HG03558 (cell line): ENCODE data around the gene UBE2R2.

Source experiments
- ATAC-seq: cut with Tn5 transposase; IDR thresholded peaks from one replicate; pipeline ENCODE4 v1.9.1; 2021; ENCODE audit warnings: moderate number of reproducible peaks; ENCODE audit not compliant: unreplicated experiment; ENCODE audit errors: extremely low read depth

UBE2R2 gene

DNA sequence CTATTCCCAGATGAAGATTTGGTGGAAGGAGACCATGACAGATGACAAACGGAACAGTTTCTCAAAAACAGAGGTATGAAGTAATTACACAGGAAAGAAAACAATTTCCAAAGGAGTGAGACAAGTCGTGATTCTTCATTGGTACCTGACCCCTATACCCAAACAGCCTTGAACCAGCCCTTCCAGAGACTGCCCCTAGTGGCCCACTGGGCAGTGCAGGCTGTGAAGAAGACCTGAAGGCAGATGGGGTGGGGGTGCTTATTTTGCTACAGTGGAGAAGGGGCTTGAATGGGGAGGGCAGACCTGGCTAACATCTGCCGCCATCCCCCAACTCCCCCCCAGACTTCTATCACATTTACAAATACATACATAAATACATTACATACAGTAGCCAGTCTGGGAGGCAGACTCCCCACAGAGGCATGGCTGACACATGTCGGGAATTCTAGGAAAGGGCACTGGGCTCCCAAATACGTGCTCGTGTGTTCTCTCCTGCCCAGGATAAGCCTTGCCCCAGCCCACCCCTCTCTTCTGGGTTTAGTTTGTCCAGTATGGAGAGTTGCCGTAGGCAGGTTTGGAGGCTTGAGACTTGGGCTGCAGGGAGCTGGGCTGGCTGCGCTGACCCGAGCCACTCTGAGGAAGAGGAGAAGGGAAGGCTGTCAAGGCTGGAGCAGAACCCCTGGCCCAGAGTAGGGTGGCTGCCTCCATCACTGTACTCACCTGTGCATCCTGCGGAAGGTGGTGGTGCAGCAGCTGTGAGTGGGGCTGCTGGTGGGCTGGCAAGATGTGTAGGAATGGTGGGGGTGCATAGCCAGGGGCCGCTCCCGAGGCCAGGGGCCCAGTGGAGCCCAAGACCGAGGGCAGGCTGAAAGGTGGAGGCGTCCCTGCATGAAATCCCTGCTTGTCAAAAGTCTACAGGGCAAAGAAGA lies 105.3 kb downstream of the UBE2R2 start:
- ATAC-seq: no peak

DNA sequence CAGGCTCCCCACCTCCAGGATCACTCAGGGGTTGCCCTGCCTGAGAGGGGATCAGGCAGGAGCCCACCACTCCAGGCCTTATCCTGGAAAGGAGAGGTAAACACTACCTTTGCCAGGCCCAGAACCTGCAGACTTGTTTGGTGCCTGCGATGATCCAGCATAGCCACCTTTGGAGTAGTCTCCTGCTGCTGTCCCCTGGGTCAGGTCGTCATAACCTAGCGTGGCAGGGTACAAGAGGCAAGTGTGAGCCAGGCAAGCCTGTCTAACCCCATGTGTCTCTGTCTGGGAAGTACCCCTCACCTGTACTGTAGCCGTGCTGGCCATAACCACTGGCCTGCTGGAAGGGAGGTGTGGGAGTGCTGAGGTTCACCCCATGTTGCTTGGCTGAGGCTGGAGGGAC lies 106.1 kb downstream of the UBE2R2 start:
- no peak for ATAC-seq

DNA sequence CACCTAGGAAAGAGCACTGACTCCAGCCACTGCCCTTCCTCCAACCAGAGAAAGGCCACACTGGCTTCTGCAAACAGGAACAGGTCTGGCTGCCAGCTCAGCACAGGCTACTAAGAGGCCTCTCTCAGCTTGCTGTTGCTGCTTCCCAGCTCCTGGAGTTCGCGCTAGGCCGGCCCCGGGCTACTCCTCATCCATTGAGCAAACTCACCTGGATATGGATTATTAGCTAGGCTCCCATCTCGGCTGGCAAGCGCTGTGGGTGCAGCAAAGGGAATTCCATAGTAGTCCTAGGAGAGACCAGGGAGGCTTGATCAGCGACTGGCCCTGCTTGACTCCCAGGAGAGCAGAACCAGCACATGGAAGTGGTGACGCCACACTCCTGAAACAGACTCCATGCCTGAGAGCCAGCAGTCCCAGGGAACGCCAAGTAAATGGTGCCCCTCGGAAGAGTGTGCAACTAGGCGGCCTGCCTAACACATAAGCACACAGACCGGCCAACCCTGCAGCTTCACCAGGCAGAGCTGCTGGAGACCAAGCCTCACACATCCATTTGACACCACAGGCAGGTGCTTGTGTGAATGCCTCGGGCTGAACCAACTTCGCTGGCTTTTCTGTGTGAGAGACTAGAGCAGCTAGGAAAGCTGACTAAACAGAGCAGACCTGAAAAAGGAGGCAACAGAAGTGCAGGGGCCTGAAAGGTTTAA lies 107.2 kb downstream of the UBE2R2 start:
- ATAC-seq: no peak

DNA sequence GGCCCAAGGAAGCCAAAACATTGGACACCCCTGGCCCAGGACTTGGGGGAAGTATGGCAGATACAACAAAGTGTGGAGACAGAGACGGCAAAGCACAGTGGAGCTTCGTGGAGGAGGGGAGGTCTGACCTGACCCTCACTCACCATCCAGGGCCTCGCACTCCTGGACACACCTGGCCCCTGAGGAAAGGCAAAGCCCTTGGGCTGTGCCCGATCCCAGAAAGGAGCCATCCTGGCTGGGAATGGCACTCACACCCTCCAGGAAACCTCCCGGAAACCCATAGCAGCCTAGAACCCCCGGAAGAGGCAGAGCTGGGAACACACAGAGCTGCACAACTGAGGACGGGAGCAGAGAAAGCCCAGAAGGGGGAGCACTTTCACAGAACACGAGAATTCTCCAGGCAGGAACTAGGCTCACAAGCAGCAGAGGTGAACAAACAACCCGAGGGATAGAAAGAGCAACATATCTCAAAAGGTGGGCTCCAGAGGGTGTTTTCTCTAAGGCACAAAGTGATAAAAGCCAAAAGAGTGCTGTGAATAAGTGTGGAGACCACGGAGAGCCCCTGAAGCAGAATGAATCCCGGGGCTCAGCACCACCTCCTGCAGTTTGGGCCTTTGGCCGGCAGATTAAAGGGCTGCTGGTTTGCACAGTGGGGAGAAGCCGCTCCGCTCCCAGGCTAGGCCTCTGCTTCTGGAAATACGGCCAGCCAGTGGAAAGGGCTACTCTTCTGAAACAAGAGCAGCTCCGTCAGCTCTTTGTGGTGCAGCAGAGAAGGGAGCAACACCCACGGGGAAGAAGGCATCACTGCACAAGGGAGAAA lies 108.2 kb downstream of the UBE2R2 start:
- no peak for ATAC-seq

DNA sequence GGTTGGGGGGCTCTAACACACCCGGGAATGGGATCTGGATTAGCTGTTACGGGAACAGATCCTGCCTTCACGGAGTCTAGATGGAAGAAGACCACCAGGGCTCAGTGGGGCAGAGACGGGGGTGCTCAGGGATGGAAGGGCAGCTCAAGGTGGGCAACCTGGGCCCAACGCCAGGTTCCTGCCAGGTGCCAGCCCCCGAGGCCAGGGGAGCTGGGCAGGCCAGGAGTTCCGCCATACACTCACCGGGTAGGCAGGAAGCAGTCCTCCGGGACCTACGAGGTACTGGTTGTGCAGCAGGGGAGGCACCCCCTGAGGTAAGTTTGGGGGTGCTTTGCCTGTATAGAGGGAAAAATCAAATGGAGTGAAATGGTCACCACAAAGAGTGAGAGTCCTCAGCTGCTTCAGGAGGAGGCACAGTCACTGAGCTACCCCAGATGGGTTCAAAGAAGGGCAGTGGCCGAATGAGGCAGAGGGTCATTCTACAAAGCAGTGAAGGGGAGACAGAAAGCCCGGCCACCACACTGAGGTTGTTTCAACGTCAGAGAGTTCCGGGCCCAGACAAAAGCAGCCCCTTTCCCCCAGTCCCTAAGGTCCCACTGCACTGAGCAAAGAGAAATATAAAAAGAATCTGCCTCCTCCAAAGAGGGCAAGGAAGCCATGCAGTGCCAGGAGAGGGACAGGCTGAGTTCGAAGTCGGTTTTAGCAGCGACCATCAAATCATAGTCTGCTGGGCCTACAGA lies 110.0 kb downstream of the UBE2R2 start:
- no peak for ATAC-seq

DNA sequence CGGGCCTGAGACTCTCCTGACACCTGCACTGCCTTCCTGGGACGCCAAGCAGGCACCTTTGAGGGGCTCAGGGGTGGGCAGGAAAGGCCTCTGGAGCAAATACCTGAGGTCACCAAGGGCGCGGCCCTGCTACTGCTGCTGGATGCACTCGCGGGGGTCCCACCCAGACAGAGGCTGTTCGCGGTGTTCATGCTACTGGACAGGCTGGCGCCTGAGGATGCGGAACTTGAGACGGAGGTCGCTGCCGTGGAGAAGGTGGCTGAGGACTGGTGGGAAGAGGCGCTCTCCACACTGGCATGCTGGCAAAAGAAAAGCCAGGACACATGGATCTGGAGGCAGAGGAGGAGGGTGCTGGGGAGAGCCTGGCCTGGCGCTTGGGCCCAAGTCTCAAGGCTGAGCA lies 110.7 kb downstream of the UBE2R2 start:
- ATAC-seq: no peak

DNA sequence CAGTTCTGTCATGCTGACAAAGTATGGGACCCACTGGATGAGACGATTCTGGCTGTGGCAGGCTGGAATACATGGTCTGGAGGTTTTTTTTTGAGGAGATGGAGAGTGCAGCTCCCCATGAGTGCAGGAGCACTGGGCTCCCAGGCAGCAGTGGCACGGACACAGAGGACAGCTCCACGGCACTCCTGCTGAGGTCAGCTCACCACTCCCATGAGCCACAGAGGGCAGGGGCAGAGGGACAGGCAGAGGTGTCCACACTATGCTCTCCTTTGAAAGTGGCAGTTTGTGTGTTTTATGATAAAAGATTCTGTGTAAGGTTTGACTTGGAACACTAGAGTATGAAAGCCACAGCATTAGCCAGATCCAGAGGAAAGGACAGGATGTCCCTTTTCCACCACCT lies 114.4 kb downstream of the UBE2R2 start:
- ATAC-seq: no peak

DNA sequence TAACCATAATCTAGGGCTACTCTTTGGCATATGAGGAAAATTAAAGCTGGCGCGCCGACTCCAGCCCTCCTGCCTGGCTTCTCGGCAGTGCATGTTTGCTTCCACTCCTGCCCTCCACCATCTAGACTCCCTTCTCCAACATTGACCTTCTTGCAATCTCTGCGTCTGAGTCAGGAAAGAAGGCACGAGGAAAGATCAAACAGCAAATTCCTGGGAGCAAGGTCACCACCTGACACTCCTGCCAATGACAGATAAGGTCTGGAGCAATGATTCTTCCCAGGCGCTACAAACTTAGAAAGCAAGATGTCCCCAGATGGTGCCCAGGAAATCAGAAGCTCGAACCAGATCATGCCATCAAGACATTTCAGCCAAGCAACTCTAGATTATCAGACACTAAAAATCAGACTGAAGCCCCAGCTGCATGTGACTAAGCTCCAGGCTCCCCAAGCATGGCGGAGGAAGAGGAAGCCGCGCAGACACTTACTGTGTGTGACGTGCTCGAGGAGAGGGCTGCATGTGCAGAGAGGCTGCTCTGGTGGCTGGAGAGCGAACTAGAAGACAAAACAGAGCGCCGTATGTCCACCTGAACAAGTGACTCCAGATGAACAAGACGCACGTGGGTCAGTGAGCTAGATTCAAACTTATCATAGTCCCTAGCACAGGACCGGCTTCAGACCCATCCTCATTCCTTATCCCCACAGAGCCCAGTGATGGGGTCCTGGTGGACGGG lies 115.3 kb downstream of the UBE2R2 start:
- ATAC-seq: no peak

DNA sequence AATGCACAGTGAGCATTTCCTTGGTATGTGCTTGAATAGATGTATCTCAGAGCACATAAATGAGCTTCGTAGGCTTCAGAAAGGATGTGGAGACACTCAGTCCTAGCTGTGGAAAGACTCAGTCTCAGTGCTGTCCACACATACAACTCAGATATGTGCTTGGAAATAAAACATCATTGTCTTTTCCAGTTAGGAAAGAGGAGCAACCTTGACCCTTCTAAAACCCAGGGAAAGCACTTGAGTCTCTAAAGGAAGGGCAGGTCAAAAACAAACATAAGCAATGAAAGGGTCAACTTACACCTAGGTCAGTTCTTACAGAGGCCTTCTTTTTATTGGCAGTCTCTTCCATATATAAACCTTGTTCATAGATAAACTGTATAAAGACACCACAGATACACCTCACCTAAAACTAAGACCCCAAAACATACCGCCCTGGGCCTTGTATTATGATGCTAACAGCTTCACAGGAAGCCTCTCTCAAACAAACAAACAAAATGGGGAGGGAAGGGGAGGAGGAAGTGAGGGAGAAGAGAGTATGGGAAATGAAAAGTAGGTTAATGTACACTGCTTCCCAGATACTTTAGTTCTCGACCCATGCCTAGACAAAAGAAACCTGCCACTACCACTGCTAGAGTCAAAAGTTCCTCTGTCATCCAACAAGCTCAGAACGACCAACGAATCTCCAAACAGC lies 117.4 kb downstream of the UBE2R2 start:
- no peak for ATAC-seq

DNA sequence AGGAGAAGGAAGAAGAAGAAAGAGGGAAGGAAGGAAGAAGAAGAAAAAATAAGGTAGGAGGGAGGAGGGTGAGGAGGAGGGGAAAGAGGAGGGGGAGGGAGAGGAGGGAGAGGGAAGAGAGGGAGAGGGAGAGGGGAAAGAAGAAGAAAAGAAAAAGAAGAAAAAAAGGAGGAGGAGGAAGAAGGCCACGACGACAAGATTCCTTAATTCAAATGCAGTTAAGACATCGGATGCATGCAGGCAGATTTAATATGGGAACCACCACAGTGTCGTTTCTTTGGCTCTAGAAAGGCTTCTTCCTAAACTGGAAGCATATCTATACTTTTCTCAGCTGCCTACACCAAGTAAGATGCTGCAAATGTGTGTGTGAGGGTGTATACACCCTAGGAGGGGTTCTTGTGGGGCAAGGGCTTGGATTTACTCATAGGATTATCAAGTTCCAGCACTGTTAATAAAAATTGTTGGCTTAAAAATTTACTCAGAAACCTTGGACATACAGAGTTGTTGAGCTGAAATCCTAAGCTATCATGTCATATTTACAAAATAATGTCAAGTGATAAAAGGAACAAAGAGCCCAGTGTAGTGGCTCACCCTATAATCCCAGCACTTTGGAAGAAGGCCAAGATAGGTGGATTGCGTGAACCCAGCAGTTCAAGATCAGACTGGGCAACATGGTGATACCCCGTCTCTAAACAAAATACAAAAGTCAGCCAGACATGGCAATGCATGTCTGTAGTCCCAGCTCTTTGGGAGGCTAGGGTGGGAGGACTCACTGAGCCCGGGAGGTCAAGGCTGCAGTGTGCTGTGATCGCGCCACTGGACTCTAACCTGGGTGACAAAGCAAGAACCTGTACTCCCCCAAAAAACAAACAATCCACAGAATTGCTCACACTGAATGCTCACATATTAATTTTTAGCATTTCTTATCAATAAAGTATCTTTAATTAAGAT lies 123.2 kb downstream of the UBE2R2 start:
- no peak for ATAC-seq

DNA sequence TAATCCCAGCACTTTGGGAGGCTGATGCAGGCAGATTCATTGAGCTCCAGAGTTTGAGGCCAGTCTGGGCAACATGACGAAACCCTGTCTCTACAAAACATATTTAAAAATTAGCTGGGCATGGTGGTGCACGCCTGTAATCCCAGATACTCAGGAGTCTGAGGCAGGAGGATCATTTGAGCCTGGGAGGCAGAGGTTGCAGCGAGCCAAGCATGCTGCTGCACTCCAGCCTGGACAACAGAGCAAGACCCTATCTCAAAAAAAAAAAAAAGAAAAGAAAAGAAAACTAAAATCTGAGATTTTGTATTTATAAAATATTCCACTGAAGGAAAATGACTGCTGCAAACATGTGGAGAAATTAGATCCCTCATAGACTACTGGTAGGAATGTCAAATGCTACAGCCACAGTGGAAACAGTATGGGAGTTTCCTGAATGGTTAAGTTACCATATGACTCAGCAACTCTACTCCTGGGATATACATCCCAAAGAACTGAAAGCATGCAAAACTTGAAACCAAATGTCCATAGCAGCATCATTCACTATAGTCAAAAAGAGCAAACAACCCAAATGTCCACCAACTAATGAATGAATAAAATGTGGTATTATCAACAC lies 125.6 kb downstream of the UBE2R2 start:
- ATAC-seq: no peak

DNA sequence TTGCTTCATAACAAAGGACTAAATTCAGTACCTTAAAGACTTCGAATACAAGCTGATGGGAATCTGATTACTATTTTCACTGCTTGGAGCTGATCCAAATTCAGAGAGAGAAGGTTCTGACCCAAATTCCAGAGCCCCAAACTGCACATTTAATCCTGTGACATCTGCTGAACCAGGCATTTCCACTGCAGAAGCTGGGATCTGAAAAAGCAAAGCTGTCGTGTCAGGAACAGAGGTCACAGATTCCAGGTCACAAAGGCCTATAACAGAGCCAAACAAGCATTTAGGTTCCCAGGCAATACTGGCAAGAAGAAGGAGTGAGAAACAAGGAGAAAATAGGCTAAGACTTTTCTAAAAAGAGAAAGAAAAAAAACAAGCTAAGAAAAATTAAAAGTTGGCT lies 126.4 kb downstream of the UBE2R2 start:
- ATAC-seq: no peak

DNA sequence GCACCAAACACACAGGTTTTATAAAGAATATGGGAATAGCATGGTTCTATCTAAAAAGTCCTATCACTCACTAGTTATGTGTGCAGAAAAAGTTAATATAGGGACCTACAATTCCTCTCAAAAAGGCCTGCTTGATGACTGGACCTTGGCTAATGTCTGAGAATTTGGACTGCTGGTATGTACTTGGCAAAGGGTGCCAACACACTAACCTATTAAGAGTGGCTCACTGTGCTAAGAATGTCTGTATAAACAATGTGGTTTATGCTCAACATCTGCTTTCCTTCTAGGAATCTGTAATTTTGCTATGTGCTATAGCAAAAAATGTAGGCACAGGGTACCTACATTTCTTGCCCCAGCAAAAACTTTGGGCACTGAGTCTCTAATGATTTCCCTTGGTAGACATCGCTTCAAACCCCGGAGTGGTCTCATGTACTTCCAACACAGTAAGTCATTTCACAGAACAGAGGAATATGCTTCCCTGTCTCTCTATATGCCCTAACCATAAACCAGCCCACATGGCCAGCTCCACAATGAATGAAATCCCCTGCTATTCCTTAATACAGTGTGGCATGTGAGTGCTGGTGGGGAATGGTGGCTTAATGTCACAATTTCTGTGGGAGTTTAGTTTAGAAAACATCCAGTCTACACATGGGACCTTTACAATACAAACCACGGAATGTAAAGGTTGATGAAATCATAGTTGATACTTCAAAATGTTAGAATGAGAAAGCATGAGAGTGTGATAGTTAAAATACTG lies 130.0 kb downstream of the UBE2R2 start:
- no peak for ATAC-seq

DNA sequence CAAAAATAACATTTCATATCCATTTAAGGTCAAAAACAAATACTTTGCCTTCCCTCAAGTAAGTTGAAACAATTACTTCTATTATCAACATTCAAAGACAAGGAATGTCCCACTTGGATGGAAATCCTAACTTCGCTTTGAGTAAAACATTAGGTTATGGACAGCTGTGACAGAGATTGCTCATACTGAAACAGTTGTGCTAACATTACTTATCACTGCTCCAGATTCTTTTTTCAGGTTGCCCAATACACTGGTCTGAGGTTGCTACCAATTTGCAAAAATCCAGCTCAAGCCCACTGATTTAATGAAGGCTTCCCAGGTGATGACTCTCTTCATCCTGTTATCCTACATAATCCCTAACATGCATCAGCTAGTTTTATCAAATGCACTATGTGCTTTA lies 133.4 kb downstream of the UBE2R2 start:
- ATAC-seq: no peak

DNA sequence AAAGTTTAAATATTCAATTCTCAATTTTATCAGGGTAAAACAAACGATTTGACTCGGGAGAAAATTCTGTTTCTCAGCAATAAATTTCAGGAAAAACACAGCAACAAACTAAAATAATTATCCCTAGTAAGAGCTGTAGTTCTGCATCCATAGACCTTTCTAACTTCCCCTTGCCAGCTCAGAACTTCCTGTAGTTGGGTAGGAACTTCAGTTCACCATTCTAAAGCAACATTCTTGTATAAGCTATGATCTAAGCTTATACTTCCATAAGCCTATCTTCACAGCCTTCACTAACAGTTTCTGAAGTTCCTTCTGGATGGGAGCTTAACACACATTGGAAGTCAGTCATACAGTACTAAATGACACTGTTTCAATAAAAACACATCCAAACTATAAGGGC lies 135.1 kb downstream of the UBE2R2 start:
- ATAC-seq: no peak

DNA sequence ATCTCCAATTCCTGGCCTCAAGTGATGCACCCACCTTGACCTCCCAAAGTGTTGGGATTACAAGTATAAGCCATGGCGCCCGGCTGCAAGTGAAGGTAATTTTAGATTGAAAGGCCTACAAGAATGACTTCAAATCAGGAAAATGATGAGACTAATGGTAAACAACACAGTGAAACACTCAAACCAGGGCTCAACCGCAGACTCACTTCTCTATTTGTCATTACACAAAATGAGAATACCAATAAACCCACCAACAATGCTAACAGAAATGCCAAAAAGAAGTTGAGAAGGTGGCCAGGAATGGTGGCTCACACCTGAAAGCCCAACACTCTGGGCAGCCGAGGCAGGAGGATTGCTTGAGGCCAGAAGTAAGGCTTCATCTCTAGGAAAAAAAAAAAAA lies 139.6 kb downstream of the UBE2R2 start:
- no peak for ATAC-seq

DNA sequence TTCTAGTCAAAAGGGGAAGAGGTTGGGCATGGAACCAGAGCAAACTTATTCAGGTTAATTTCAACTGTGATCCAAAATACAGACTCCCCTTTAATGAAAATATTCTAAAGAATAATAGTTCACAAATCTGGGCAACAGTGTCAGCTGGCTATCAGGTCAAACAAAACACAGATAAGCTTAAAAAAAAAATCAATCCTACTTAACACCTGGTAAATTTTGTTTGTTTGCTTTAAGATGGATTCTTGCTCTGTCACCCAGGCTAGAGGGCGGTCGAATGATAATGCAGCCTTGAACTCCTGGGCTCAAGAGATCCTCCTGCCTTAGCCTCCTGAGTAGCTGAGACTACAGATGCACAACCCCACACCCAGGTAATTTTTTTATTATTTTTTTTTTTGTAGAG lies 142.8 kb downstream of the UBE2R2 start:
- no peak for ATAC-seq
